Right lobe of liver (tissue), 4 donors: ENCODE measurements around the gene ZFC3H1.
"Not testable (repeated sequence)": the region's sequence is repeated elsewhere in the genome, so short reads cannot be mapped to it uniquely, and the experiment has no call there.

ENCODE experiments used
- CTCF ChIP-seq, 4 donors: fragments of 200-600 bp in 3 of 4; fragments of 450-650 bp in 1 of 4; IDR thresholded peaks; one replicate each; pipeline versions ENCODE4 v1.5.1 to v1.8.0; 2016 to 2022; ENCODE audit warnings: antibody characterized with exemption in 4 of 4, mild to moderate bottlenecking in 2 of 4
- POLR2A ChIP-seq: fragments of 450-650 bp; IDR thresholded peaks from one replicate; pipeline ENCODE4 v1.6.1; 2017; ENCODE audit warnings: antibody characterized with exemption, mild to moderate bottlenecking
- donor health status: DM: no; HTN: no; CAD: no.
- donor health status: DM: no; HTN: no; CAD: no.
- donor health status: DM: no; HTN: yes; CAD: no.

GRCh38 chr12:71702181-71702580 is 38.5 kb upstream of the ZFC3H1 start:
- not testable (repeated sequence) for TF ChIP-seq CTCF (IDR thresholded peaks at IDR 0.05); POLR2A
